Panc1 (cell line): ENCODE results near the gene GNA12. TPM values are rescaled to one million over a fixed set of nuclear protein-coding genes. Genes with fewer than 3 reads are reported as not detected.

Experiments
- ATAC-seq: fragments of 200-7000 bp; cut with Tn5 transposase; 2 replicates; pipeline ENCODE4 v1.9.1; 2020; ENCODE audit warnings: mild to moderate bottlenecking, moderate library complexity
- BruUV-seq: library from RNA; stranded (reverse); fragments of 400-500 nt; replicated peaks from 2 replicates; lab custom pipeline; 2021; lab: Mats Ljungman, UMichigan
- CTCF ChIA-PET: fragments of 300-600 bp; sonication (Branson Sonifier 250); formaldehyde crosslinking; loops from one replicate; lab custom pipeline; 2022; ENCODE audit warnings: antibody characterized with exemption; lab: Charles Lee
- POLR2A ChIA-PET: fragments of 300-600 bp; sonication (Branson Sonifier 250); formaldehyde crosslinking; loops from one replicate; lab custom pipeline; 2022; ENCODE audit warnings: antibody characterized with exemption; lab: Charles Lee
- DNase-seq: peaks from one replicate; pipeline ENCODE4 v3.0.0-alpha.2; 2010; ENCODE audit warnings: low read depth, low spot score
- H3K27ac ChIP-seq: 2 replicates; pipeline ENCODE4 v1.5.1; 2011; ENCODE audit warnings: mild to moderate bottlenecking, low read length, inconsistent platforms
- H3K27me3 ChIP-seq: fragments of 200-500 bp; sonication (Bioruptor generic); 2 replicates; pipeline ENCODE4 v1.6.0; 2014; ENCODE audit warnings: low read length, inconsistent platforms; ENCODE audit not compliant: control insufficient read depth, insufficient read depth
- H3K36me3 ChIP-seq: fragments of 200-500 bp; sonication (Bioruptor generic); 2 replicates; pipeline ENCODE4 v1.5.1; 2014; ENCODE audit warnings: inconsistent platforms, mild to moderate bottlenecking, low read length, moderate library complexity; ENCODE audit not compliant: control insufficient read depth, insufficient read depth
- H3K4me1 ChIP-seq: 2 replicates; pipeline ENCODE4 v1.5.1; 2011; ENCODE audit warnings: inconsistent platforms, mild to moderate bottlenecking, low read length, moderate library complexity; ENCODE audit not compliant: control insufficient read depth, insufficient read depth
- H3K4me3 ChIP-seq, 2 experiments: 2 replicates each; pipeline ENCODE4 v1.5.1; 2011 to 2012; ENCODE audit warnings: low read depth in 2 of 2, low read length in 2 of 2, mild to moderate bottlenecking in 2 of 2, inconsistent platforms in 1 of 2, moderate library complexity in 1 of 2
- H3K9me3 ChIP-seq: fragments of 200-500 bp; sonication (Bioruptor generic); 2 replicates; pipeline ENCODE4 v1.5.1; 2014; ENCODE audit warnings: low read depth, mild to moderate bottlenecking, inconsistent platforms, low read length, moderate library complexity; ENCODE audit not compliant: control insufficient read depth, insufficient read depth
- POLR2AphosphoS5 ChIP-seq: IDR thresholded peaks from 2 replicates; pipeline ENCODE4 v1.6.1; 2012; ENCODE audit warnings: mild to moderate bottlenecking, low read depth, low read length, moderate library complexity
- SIN3A ChIP-seq: IDR thresholded peaks from 2 replicates; pipeline ENCODE4 v1.6.1; 2012; ENCODE audit warnings: low read depth, mild to moderate bottlenecking, low read length, moderate library complexity, borderline replicate concordance; ENCODE audit not compliant: insufficient read depth
- TCF7L2 ChIP-seq: IDR thresholded peaks from 2 replicates; pipeline ENCODE4 v1.6.1; 2011; ENCODE audit warnings: mild to moderate bottlenecking, low read depth, low read length, inconsistent platforms
- in situ Hi-C: cut with HindIII; loops from 2 replicates; pipeline ENCODE4 v1.10.0; 2016; ENCODE audit warnings: low sequenced_read_pairs, low pct_unique_long_range_greater_than_20kb
- intact Hi-C: fragments of 100-400 bp; cut with micrococcal nuclease; formaldehyde crosslinking; loops from one replicate; pipeline ENCODE4 v1.10.0; 2022; ENCODE audit not compliant: unreplicated experiment
- total RNA-seq: library from RNA; stranded (reverse); gene quantifications from one replicate; pipeline ENCODE4 v1.2.1, GENCODE V29; 2021; ENCODE audit not compliant: unreplicated experiment
- TF ChIP-seq, protein P1 (sequence below), 2 experiments: IDR thresholded peaks; 2 replicates each; pipeline ENCODE4 v1.6.1; 2011 to 2012; ENCODE audit warnings: low read depth in 2 of 2, control low read depth in 1 of 2, low read length in 1 of 2, mild to moderate bottlenecking in 1 of 2, moderate library complexity in 1 of 2; ENCODE audit not compliant: insufficient read depth in 1 of 2
- TF ChIP-seq, protein P2 (sequence below): fragments of 450-650 bp; IDR thresholded peaks from 2 replicates; pipeline ENCODE4 v1.5.1; 2017; ENCODE audit warnings: mild to moderate bottlenecking

Gene GNA12
- total RNA-seq, 1 experiment from 2014 or later, result 139 TPM

DNA sequence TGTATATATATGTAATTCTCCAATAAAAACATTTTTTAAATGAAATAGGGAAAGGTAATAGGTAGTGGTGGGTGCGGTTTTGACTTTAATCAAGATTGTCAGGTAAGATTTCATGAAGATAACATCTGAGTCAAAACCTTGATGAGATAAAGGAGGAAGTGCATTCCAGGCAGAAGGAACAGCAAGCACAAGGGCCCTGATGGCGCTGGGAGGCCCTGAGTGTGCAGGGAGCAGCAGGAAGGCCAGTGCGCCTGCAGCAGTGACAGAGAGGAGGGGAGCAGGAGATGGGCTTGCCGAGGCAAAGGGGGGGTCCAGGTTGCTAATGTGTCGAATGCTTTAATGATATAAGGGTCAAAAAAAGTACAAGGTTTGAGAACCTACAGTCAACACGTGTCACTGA is 69.8 kb downstream of the GNA12 start:
- Histone ChIP-seq H3K36me3 (no peaks in the 10 kb centered on the region), H3K4me1 (no peaks in the 10 kb centered on the region), H3K9me3 (no peaks in the 10 kb centered on the region), H3K27ac (no peak overlapping the region), H3K4me3 (no peak overlapping the region), H3K27me3 (no peaks in the 10 kb centered on the region)
- intact Hi-C loops, result no loop called here
- DNase-seq (no peak), ATAC-seq (no peak)
- CTCF ChIA-PET, result no interaction called here
- no TSS peak for BruUV-seq
- no peak for TF ChIP-seq POLR2AphosphoS5
- TF ChIP-seq, protein P1, sequence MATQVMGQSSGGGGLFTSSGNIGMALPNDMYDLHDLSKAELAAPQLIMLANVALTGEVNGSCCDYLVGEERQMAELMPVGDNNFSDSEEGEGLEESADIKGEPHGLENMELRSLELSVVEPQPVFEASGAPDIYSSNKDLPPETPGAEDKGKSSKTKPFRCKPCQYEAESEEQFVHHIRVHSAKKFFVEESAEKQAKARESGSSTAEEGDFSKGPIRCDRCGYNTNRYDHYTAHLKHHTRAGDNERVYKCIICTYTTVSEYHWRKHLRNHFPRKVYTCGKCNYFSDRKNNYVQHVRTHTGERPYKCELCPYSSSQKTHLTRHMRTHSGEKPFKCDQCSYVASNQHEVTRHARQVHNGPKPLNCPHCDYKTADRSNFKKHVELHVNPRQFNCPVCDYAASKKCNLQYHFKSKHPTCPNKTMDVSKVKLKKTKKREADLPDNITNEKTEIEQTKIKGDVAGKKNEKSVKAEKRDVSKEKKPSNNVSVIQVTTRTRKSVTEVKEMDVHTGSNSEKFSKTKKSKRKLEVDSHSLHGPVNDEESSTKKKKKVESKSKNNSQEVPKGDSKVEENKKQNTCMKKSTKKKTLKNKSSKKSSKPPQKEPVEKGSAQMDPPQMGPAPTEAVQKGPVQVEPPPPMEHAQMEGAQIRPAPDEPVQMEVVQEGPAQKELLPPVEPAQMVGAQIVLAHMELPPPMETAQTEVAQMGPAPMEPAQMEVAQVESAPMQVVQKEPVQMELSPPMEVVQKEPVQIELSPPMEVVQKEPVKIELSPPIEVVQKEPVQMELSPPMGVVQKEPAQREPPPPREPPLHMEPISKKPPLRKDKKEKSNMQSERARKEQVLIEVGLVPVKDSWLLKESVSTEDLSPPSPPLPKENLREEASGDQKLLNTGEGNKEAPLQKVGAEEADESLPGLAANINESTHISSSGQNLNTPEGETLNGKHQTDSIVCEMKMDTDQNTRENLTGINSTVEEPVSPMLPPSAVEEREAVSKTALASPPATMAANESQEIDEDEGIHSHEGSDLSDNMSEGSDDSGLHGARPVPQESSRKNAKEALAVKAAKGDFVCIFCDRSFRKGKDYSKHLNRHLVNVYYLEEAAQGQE (IDR thresholded peaks at IDR 0.05; ENCODE audit: insufficient read depth in 1 of 2, low read depth in 2 of 2, low read length in 1 of 2), result no peak
- TF ChIP-seq SIN3A, result no peak
- TF ChIP-seq, protein P2, sequence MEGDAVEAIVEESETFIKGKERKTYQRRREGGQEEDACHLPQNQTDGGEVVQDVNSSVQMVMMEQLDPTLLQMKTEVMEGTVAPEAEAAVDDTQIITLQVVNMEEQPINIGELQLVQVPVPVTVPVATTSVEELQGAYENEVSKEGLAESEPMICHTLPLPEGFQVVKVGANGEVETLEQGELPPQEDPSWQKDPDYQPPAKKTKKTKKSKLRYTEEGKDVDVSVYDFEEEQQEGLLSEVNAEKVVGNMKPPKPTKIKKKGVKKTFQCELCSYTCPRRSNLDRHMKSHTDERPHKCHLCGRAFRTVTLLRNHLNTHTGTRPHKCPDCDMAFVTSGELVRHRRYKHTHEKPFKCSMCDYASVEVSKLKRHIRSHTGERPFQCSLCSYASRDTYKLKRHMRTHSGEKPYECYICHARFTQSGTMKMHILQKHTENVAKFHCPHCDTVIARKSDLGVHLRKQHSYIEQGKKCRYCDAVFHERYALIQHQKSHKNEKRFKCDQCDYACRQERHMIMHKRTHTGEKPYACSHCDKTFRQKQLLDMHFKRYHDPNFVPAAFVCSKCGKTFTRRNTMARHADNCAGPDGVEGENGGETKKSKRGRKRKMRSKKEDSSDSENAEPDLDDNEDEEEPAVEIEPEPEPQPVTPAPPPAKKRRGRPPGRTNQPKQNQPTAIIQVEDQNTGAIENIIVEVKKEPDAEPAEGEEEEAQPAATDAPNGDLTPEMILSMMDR, result no peak
- POLR2A ChIA-PET, result no interaction called here
- in situ Hi-C loops, result no loop called here

DNA sequence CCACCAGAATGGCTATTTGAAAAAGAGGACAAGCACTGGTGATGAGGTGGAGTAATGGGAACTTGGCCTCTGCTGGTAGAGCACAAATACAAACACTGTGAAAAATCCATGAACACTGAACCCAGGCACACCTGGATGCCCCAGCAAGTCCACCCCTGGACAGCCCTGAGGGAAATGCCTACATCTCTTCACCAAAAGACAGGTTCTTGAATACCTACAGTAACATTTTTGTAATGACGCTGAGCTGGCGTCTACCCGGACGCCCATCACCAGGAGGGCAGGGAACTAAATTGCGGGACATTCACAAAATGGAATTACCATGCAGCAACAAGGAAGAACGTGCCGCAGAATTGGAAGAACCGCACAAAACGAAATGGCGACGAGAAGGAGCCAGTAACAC is 70.5 kb downstream of the GNA12 start:
- Histone ChIP-seq H3K4me1 (no peaks in the 10 kb centered on the region), H3K4me3 (no peak overlapping the region), H3K9me3 (no peaks in the 10 kb centered on the region), H3K27me3 (no peaks in the 10 kb centered on the region), H3K36me3 (no peaks in the 10 kb centered on the region), H3K27ac (no peak overlapping the region)
- no peak for ATAC-seq
- ChIA-PET CTCF (no interaction called here), POLR2A (interaction anchor here (0.6 kb wide), 1 partner anchor 39 kb away, joined by 4 read pairs; no protein-coding TSS in a partner anchor)
- no peak for TF ChIP-seq SIN3A
- TF ChIP-seq, protein P1 (IDR thresholded peaks at IDR 0.05; ENCODE audit: insufficient read depth in 1 of 2, low read depth in 2 of 2, low read length in 1 of 2), result no peak
- TF ChIP-seq, protein P2, result no peak
- no peak for TF ChIP-seq POLR2AphosphoS5
- no peak for TF ChIP-seq TCF7L2
- no peak for DNase-seq
- intact Hi-C loops (no loop called here), in situ Hi-C loops (no loop called here)
- no TSS peak for BruUV-seq
